Measurements from ENCODE around the gene ACTMAP. TPM values are rescaled to one million over a fixed set of nuclear protein-coding genes. Genes with fewer than 3 reads are reported as not detected.

The ACTMAP gene
- total RNA-seq, 1 experiment from 2014 or later: 16.8 TPM

DNA sequence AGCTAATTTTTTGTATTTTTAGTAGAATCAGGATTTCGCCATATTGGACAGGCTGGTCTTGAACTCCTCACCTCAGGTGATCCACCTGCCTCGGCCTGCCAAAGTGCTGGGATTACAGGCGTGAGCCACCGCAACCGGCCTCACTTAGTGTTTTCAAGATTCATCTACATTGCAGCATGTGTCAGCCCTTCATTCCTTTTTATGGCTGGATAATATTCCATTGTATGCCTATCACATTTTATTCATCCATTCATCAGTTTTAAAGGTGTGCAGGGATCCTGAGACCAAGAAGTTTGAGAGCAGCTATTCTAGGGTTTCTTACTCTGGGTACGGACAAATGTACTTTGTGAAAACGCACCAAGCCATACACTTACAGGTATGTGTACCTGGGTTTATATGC lies 42.7 kb downstream of the ACTMAP start:
- POLR2A ChIA-PET: interaction anchor here (1.3 kb wide), 1 partner anchor 9 kb away, joined by 4 read pairs; the partner anchor contains the start of genes COQ8B and ITPKC
- TF ChIP-seq ZFX (IDR thresholded peaks at IDR 0.05) (no peak), JUND (IDR thresholded peaks at IDR 0.05) (no peak), CEBPB (IDR thresholded peaks at IDR 0.05; ENCODE audit: low read depth) (no peak), FOSL1 (IDR thresholded peaks at IDR 0.05; ENCODE audit: low read depth) (no peak), YY1 (IDR thresholded peaks at IDR 0.05; ENCODE audit: extremely low read depth, insufficient replicate concordance, low read depth, low read length) (no peak), ZNF274 (IDR thresholded peaks at IDR 0.05; ENCODE audit: low read depth, low read length) (no peak), POLR2AphosphoS5 (IDR thresholded peaks at IDR 0.05; ENCODE audit: low read depth, low read length) (no peak), POLR2A (IDR thresholded peaks at IDR 0.05; ENCODE audit: borderline replicate concordance, extremely low read depth, insufficient read depth, insufficient read length) (no peak), RAD21 (IDR thresholded peaks at IDR 0.05; ENCODE audit: low read depth) (no peak), CBX3 (IDR thresholded peaks at IDR 0.05; ENCODE audit: low read depth) (no peak), EZH2 (IDR thresholded peaks at IDR 0.05) (no peak), EZH2phosphoT487 (IDR thresholded peaks at IDR 0.05; ENCODE audit: borderline replicate concordance) (no peak), ELF1 (IDR thresholded peaks at IDR 0.05; ENCODE audit: borderline replicate concordance, low read depth) (no peak), EGR1 (IDR thresholded peaks at IDR 0.05; ENCODE audit: low read depth) (no peak)
- TF ChIP-seq, protein P1, sequence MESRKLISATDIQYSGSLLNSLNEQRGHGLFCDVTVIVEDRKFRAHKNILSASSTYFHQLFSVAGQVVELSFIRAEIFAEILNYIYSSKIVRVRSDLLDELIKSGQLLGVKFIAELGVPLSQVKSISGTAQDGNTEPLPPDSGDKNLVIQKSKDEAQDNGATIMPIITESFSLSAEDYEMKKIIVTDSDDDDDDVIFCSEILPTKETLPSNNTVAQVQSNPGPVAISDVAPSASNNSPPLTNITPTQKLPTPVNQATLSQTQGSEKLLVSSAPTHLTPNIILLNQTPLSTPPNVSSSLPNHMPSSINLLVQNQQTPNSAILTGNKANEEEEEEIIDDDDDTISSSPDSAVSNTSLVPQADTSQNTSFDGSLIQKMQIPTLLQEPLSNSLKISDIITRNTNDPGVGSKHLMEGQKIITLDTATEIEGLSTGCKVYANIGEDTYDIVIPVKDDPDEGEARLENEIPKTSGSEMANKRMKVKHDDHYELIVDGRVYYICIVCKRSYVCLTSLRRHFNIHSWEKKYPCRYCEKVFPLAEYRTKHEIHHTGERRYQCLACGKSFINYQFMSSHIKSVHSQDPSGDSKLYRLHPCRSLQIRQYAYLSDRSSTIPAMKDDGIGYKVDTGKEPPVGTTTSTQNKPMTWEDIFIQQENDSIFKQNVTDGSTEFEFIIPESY (IDR thresholded peaks at IDR 0.05; ENCODE audit: extremely low read depth, insufficient replicate concordance, low read length): no peak
- TF ChIP-seq, protein P2, sequence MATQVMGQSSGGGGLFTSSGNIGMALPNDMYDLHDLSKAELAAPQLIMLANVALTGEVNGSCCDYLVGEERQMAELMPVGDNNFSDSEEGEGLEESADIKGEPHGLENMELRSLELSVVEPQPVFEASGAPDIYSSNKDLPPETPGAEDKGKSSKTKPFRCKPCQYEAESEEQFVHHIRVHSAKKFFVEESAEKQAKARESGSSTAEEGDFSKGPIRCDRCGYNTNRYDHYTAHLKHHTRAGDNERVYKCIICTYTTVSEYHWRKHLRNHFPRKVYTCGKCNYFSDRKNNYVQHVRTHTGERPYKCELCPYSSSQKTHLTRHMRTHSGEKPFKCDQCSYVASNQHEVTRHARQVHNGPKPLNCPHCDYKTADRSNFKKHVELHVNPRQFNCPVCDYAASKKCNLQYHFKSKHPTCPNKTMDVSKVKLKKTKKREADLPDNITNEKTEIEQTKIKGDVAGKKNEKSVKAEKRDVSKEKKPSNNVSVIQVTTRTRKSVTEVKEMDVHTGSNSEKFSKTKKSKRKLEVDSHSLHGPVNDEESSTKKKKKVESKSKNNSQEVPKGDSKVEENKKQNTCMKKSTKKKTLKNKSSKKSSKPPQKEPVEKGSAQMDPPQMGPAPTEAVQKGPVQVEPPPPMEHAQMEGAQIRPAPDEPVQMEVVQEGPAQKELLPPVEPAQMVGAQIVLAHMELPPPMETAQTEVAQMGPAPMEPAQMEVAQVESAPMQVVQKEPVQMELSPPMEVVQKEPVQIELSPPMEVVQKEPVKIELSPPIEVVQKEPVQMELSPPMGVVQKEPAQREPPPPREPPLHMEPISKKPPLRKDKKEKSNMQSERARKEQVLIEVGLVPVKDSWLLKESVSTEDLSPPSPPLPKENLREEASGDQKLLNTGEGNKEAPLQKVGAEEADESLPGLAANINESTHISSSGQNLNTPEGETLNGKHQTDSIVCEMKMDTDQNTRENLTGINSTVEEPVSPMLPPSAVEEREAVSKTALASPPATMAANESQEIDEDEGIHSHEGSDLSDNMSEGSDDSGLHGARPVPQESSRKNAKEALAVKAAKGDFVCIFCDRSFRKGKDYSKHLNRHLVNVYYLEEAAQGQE (IDR thresholded peaks at IDR 0.05; ENCODE audit: low read depth): no peak
- TF ChIP-seq, protein P3, sequence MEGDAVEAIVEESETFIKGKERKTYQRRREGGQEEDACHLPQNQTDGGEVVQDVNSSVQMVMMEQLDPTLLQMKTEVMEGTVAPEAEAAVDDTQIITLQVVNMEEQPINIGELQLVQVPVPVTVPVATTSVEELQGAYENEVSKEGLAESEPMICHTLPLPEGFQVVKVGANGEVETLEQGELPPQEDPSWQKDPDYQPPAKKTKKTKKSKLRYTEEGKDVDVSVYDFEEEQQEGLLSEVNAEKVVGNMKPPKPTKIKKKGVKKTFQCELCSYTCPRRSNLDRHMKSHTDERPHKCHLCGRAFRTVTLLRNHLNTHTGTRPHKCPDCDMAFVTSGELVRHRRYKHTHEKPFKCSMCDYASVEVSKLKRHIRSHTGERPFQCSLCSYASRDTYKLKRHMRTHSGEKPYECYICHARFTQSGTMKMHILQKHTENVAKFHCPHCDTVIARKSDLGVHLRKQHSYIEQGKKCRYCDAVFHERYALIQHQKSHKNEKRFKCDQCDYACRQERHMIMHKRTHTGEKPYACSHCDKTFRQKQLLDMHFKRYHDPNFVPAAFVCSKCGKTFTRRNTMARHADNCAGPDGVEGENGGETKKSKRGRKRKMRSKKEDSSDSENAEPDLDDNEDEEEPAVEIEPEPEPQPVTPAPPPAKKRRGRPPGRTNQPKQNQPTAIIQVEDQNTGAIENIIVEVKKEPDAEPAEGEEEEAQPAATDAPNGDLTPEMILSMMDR (IDR thresholded peaks at IDR 0.05 in 2 of 3, conservative IDR thresholded peaks at IDR 0.05 in 1 of 3; ENCODE audit: borderline replicate concordance in 1 of 3, insufficient read depth in 1 of 3, low read depth in 2 of 3, low read length in 2 of 3): no peak
- TF ChIP-seq, protein P4, sequence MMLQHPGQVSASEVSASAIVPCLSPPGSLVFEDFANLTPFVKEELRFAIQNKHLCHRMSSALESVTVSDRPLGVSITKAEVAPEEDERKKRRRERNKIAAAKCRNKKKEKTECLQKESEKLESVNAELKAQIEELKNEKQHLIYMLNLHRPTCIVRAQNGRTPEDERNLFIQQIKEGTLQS (IDR thresholded peaks at IDR 0.05): no peak
- TF ChIP-seq, protein P5, sequence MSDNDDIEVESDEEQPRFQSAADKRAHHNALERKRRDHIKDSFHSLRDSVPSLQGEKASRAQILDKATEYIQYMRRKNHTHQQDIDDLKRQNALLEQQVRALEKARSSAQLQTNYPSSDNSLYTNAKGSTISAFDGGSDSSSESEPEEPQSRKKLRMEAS (IDR thresholded peaks at IDR 0.05): no peak
- Histone ChIP-seq H3K4me2 (ENCODE audit: low read length) (no peak overlapping the region), H3K79me2 (ENCODE audit: insufficient read depth, low read length) (no peaks in the 10 kb centered on the region), H3K36me3 (ENCODE audit: control insufficient read depth in 1 of 2, insufficient read depth in 2 of 2, low read length in 2 of 2) (peaks cover 15 to 18% of the 10 kb centered on the region in 2 experiments), H2AFZ (ENCODE audit: low read depth, low read length, poor library complexity, severe bottlenecking) (no peak overlapping the region), H3K4me1 (ENCODE audit: control insufficient read depth in 1 of 2, insufficient read depth in 2 of 2, low read length in 2 of 2) (no peaks in the 10 kb centered on the region), H3K9me3 (ENCODE audit: control insufficient read depth in 1 of 2, insufficient read depth in 1 of 2, low read depth in 1 of 2, low read length in 2 of 2) (no peaks in the 10 kb centered on the region), H3K4me3 (replicated peaks in 1 of 2; ENCODE audit: low read depth in 1 of 2, low read length in 2 of 2) (no peak overlapping the region), H3K27ac (ENCODE audit: low read depth, low read length) (no peak overlapping the region), H3K27me3 (ENCODE audit: insufficient read depth, low read length) (no peaks in the 10 kb centered on the region), H3K9ac (ENCODE audit: low read length) (no peak overlapping the region), H3K9me2 (ENCODE audit: insufficient read depth) (no peaks in the 10 kb centered on the region), H4K20me1 (ENCODE audit: insufficient read depth) (no peaks in the 10 kb centered on the region)
- RAD21 ChIA-PET (ENCODE audit: low non-redundant PET in 1 of 2, low total read pairs in 2 of 2, uncharacterized antibody in 2 of 2, unreplicated experiment in 2 of 2): no interaction called here
- DNase-seq (ENCODE audit: low read depth, low spot score) (no peak), ATAC-seq (no peak)
- CTCF ChIA-PET: no interaction called here
- BruUV-seq (replicated peaks): no TSS peak
- intact Hi-C loops (cut with micrococcal nuclease): no loop called here
